GM12864 (cell line): ENCODE data around the gene ACAN.

Source experiments
- DNase-seq: peaks from one replicate; pipeline ENCODE4 v3.0.0-alpha.2; 2011; ENCODE audit warnings: low read depth
- H3K4me3 ChIP-seq: 2 replicates; pipeline ENCODE4 v1.5.1; 2011; ENCODE audit warnings: mild to moderate bottlenecking, low read depth, low read length, control low read depth
- CTCF ChIP-seq: IDR thresholded peaks from 2 replicates; pipeline ENCODE4 v1.5.1; 2011; ENCODE audit warnings: low read depth, mild to moderate bottlenecking, moderate library complexity, low read length, control low read depth, inconsistent platforms; ENCODE audit errors: missing control alignments

The ACAN gene

GRCh38 chr15:88872706-88873105, 69.5 kb downstream of the ACAN start:
- H3K4me3 ChIP-seq = no peak overlapping the region
- DNase-seq = no peak
- TF ChIP-seq CTCF = no peak

- no peak for DNase-seq
- no peak overlapping the region for H3K4me3 ChIP-seq
- TF ChIP-seq CTCF = no peak
Measured at GRCh38 chr15:88873786-88874185, 70.5 kb downstream of the ACAN start.

GRCh38 chr15:88874275-88874674, 71.0 kb downstream of the ACAN start:
- no peak overlapping the region for H3K4me3 ChIP-seq
- TF ChIP-seq CTCF = no peak
- no peak for DNase-seq

- no peak for DNase-seq
- no peak overlapping the region for H3K4me3 ChIP-seq
- no peak for TF ChIP-seq CTCF
Measured at GRCh38 chr15:88874684-88875083, 71.4 kb downstream of the ACAN start.

GRCh38 chr15:88876573-88876972, 73.3 kb downstream of the ACAN start:
- TF ChIP-seq CTCF = no peak
- no peak for DNase-seq

GRCh38 chr15:88877415-88877814, 74.2 kb downstream of the ACAN start:
- DNase-seq = no peak
- TF ChIP-seq CTCF = no peak
- no peak overlapping the region for H3K4me3 ChIP-seq

More at GRCh38 chr15:88876573-88876972, 73.3 kb downstream of the ACAN start:
- no peak overlapping the region for H3K4me3 ChIP-seq

- H3K4me3 ChIP-seq = no peak overlapping the region
- no peak for TF ChIP-seq CTCF
- DNase-seq = no peak
Measured at GRCh38 chr15:88877906-88878305, 74.7 kb downstream of the ACAN start.
